ACHN (cell line): ENCODE measurements around the gene C6orf118.

ENCODE experiments used
- DNase-seq: peaks from one replicate; pipeline ENCODE4 v3.0.0-alpha.2; 2015
- in situ Hi-C: cut with HindIII; loops from 2 replicates; pipeline ENCODE4 v1.10.0; 2017; ENCODE audit warnings: low sequenced_read_pairs, low pct_ligation_motif_present, low pct_unique_long_range_greater_than_20kb

The C6orf118 gene

GRCh38 chr6:165308926-165309731, at the start of gene C6orf118:
TSS of gene C6orf118 (minus strand) at chr6:165309605. CDS start at chr6:165309586, 19 bp downstream.
- in situ Hi-C loops = no loop called here
- DNase-seq = peak; percentile 78

DNA sequence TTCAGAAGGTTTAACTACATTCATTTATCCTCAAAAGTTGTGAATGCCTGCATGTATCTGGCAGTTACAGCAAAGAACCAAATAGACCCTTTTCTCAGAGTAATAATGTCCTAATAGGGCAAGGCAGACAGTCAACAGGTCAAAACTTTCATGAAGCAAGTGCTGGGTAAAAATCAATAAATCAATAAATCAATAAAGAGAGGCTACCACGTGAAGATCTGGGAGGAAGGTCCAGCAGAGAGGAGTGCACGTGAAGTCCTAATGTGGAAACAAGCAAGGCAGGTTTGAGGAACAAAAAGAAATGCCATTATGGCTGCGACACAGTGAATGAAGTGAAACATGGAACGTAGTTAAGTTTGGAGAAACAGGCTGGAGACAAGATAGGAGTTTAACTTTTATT, 36.3 kb upstream of the C6orf118 start:
- in situ Hi-C loops = no loop called here
- DNase-seq = no peak

- DNase-seq = no peak
- in situ Hi-C loops = no loop called here
These were observed 31.1 kb upstream of the C6orf118 start for GRCh38 chr6:165340532-165340931.

DNA sequence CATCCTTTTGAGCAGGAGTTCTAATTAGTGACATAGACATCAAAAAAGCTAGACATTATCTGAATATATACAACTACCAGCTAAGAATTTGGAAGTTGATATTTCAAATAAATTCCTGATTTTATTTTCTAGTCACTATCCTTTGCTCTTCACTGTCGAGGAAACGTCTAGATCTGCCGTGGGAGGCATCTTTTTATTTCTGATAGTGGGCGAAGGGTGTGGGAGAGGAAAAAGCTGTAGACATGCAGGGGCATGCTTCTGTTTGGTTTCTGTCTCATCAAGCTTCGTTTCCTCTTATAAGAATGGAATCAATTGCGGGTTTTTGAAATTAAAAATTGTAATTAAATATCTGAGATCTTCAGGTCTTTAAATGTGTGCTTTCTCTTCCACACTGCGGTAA, 16.2 kb upstream of the C6orf118 start:
- no peak for DNase-seq
- in situ Hi-C loops = no loop called here

- DNase-seq = no peak
- in situ Hi-C loops = no loop called here
These were observed 12.2 kb upstream of the C6orf118 start for GRCh38 chr6:165321555-165322145.

- in situ Hi-C loops = no loop called here
- DNase-seq = no peak
These were observed 11.7 kb upstream of the C6orf118 start for GRCh38 chr6:165321150-165321549.

DNA sequence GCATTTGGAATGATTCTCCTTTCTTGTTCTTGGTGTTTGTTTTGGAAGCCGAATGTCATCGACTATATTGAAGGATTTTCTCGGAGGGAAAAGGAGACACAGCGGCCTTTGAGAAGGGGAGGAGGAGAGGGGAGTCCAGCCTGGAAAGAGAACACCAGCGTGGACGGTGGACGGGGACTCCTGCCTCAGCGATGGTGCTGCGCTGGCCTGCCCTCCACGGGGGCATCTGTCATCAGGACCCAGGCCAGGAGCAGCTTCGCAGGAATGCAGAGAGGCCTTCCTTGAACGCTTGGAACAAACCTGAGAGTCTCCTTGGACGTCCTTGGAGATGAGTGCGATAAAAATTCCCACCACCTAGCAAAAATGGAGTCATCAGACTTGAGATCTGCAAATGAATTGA, 8.3 kb upstream of the C6orf118 start:
- in situ Hi-C loops = no loop called here
- DNase-seq = no peak

DNA sequence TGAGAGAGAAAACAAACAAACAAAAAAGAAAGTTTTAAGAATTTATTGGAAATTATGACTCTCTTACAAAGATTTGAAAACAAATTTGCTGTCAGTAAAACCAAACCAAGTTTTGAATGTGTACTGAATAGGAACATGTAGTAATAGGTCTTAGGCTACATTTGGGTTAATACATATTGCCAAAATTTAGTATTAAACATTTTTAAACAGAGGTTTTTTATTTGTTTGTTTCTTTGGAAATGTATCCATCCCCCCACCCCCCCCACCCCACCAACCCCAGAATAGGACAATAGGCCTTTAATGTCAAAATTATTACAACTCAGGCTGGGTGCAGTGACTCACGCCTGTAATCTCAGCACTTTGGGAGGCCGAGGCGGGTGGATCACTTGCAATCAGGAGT, 2.5 kb downstream of the C6orf118 start:
- DNase-seq = no peak
- in situ Hi-C loops = no loop called here

DNA sequence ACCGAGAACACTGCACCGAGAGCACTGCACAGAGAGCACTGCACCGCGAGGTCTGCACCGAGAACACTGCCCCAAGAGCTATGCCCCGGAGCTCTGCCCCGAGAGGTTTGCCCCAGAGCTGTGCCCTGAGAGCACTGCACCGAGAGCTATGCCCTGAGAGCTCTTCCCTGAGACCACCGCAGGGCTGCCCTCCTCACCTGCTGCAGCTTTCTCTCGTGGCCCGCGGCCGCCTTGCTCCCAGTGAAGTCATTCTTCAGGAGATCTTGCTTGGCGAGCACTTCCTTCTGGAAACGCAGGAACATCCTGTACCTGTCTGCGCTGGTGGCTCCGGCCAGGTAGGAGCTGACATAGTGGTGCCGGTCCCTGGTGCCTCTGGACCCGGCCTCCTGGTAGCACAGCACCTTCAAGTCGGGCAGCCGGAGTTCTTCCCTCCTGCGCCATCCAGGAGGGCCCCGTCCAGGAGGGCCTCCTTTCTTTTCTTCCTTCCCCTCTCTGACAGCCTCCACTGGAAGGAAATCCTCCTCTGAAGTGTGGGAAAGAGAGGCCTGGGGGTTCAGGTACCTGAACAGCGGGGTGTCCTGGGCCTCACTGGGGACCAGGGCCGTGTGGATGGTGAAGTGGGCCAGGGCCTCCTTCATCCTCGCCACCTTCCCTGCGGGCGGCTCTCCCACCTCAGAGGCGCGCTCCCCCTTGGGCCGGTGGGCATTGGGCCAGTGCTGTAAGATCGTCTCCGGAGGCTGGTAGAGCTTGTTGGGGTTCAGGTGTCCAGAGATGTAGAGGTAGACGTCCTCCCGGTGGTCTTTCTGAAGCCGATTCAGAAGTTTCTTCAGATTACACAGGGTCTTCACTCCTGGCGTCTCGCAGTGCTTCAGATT, 7.8 kb downstream of the C6orf118 start:
- in situ Hi-C loops = no loop called here

DNA sequence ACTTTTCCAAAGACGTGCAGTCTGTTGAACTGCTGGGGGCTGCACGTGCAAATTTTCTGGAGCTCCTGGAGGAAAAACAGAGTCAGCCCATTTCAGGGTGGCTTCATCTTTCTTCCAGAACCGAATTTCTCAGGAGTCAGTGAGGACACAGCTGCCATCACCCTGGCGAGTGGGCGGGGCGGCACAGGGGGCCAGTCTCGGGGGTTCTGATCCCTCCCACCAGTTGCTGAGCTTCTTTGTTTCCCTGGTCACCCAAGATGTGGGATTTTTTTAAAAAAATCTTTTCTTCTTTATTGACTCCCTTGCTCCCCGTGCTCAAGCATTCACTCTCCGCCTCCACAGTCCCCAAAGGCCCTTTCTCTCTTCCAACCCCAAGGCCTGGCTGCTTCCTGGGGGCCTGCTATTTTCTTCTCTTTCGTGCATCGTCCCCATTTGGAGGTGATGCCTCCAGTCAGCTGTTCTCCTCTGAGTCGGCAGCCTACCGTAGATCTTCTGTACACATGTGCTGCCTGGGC, 8.9 kb downstream of the C6orf118 start:
- in situ Hi-C loops = no loop called here
- no peak for DNase-seq

More for the DNA sequence above, 7.8 kb downstream of the C6orf118 start:
- no peak for DNase-seq

- in situ Hi-C loops = no loop called here
These were observed 10.5 kb downstream of the C6orf118 start for GRCh38 chr6:165298875-165299274.

GRCh38 chr6:165298402-165298801, 11.0 kb downstream of the C6orf118 start:
- DNase-seq = no peak
- in situ Hi-C loops = no loop called here

More at GRCh38 chr6:165298875-165299274, 10.5 kb downstream of the C6orf118 start:
- no peak for DNase-seq

DNA sequence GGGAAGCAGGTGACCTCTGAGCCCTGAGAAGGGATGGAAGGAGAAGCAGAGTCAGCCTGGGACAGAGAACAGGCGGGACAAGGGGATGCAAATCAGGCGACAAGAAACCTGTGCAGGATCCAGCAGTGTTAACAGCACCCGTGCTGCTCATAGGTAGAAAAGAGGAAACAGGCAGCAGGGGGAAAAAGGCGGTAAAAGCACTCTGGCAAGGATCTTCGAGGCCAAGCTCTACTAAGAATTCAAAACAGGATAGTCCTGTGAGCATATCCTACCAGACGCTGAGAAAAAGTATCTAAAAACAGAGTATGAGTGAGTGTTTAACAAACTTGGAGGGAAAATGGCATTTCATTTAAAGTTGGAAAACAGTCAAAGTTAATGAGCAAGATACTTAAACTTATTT, 16.7 kb downstream of the C6orf118 start:
- in situ Hi-C loops = no loop called here
- no peak for DNase-seq

DNA sequence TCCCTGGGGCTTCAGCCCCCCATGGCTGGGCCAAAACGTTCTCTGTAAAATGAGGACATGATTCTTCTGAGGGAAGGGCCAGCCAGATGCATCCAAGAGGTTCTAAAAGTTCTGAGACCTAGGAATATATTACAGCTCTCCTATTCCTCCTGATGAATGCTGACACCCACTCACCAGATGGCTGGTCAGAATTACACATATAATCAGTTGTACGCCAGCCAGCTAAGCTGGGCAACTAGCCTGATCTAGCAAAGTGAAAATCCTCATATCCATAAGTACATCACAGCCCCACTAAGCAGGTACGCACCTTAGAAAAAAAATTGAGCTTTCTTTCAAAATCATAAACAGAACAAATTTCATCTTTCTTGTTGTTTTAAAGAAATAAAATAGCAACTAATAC, 34.8 kb downstream of the C6orf118 start:
- in situ Hi-C loops = no loop called here
- DNase-seq = no peak

- no peak for DNase-seq
- in situ Hi-C loops = no loop called here
These were observed 36.8 kb downstream of the C6orf118 start for GRCh38 chr6:165272585-165272984.

DNA sequence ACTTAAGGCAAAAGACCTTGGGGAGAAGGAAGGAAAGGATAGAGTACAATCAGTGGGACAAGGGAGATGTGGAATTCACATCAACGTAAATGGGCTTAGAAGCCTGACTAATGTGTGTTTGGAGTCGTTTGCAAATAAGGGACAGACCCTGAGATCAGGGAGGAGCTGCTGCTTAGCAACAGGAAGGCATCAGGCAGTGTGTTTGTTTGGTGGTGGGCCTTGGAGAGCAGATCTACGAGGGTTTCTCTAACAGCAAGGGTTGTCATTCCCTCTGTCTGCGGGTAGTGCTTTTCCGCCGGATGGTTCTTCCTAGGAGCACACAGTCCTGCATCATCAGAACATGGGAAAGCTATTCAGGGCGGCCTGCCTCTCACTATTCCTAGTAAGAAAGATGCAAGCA, 40.4 kb downstream of the C6orf118 start:
- no peak for DNase-seq
- in situ Hi-C loops = no loop called here

- DNase-seq = no peak
- in situ Hi-C loops = no loop called here
These were observed 42.8 kb downstream of the C6orf118 start for GRCh38 chr6:165266621-165267020.

DNA sequence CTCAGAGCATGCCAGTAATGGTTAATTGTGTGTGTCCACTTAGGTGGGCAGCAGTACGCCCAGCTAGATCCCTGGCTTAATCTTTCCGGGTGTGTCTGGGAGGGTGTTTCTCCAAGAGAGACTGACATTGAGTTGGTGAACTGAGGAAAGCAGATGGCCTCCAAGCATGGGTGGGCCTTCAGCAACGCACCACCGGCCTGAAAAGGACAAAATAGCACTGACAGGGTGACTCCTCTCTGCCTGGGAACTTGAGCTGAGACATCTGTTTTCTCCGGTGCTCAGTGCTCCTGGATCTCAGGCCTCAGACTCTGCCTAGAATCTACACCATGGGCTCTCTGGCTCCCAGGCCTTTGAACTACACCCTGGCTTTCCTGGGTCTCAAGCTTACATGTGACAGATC, 43.2 kb downstream of the C6orf118 start:
- in situ Hi-C loops = no loop called here
- no peak for DNase-seq

DNA sequence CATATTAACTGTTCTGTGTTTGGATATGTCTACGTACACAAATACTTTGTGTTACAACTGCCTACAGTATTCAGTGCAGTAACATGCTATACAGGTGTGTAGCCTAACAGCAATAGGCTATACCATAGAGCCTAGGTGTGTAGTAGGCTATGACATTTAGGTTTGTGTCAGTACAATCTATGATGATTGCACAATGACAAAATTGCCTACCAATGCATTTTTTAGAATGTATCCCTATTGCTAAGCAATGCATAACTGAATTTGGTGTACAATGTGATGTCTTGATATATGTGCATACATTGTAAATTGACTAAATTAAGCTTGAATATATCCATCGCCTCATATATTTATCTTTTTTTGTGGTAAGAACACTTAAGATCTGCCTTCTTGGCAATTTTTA, 48.9 kb downstream of the C6orf118 start:
- DNase-seq = no peak
- in situ Hi-C loops = no loop called here
